Cardiac septum (tissue), 1 donor: Measurements from ENCODE around the gene LCE1A. TPM values are rescaled to one million over a fixed set of nuclear protein-coding genes. Genes with fewer than 3 reads are reported as not detected.

Experiments
- DNase-seq: peaks from one replicate; pipeline ENCODE4 v3.0.0-alpha.2; 2020; ENCODE audit warnings: low spot score
- intact Hi-C: fragments of 100-400 bp; cut with DNase I; formaldehyde crosslinking; loops from one replicate; pipeline ENCODE4 v1.14.0; 2022
- long read RNA-seq: library from polyadenylated mRNA; unstranded; transcript quantifications from one replicate; pipeline ENCODE4 v2.0.0, GENCODE V29; 2021
- total RNA-seq: library from RNA; stranded (reverse); fragmentation: NEBNext Ultra II Directional; extraction: Animal tissue kit (Norgen Biotek cat#: 25700); gene quantifications from one replicate; pipeline ENCODE4 v1.2.1, GENCODE V29; 2021
- donor health status: DM: no; HTN: no; CAD: no.

LCE1A gene, protein sequence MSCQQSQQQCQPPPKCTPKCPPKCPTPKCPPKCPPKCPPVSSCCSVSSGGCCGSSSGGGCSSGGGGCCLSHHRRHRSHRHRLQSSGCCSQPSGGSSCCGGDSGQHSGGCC
- not detected for total RNA-seq
- long read RNA-seq: 0 reads

DNA sequence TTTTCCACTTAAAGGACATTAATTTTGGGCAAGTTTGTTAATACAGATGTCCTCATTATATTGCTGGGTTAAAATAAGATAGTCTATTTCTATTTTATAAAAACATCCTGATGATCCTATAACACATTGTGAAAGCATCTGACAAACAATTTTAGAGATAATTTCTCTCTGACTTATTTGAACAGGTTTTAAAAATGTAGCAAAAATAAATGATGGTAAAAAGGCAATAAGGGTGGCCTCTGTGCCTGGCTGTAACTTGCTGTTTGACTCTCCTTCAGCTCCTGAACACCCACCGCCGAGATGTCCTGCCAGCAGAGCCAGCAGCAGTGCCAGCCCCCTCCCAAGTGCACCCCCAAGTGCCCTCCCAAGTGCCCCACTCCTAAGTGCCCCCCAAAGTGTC is at the start of gene LCE1A:
Gene LCE1A, plus strand, starts transcription at position 301 of the 400 bp plus-strand sequence. Its CDS starts 0 bp downstream, at position 301.
- intact Hi-C loops: no loop called here
- DNase-seq: no peak

DNA sequence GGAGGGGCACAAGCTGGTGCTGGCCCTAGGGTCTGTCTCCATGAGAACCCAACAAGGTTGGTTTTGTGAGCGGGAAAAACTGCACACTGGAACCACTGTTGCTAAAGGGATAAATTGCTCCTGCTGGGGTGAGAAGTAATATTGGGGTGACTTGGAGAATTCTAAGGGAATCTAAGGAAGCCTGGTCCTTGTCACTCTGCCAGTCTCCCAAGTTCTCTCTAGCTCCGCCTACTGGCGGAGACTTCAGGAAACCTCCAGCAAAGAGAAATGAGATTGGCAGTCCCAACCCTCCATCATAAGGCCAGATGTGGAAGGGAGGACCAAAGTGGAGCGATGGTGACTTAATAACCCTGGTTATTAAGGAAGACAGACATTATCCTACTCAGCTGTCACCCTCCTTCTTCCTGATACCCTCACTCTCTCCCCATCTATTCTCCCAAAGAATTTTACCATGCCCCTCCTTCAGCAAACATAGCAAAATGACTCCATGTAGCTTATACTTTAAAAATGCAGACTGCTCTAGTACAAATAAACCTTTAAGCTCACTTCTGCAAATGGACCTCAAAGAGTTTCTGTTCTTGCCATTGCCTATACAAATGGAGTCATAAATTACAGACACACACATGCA is 49.6 kb upstream of the LCE1A start:
- no peak for DNase-seq

DNA sequence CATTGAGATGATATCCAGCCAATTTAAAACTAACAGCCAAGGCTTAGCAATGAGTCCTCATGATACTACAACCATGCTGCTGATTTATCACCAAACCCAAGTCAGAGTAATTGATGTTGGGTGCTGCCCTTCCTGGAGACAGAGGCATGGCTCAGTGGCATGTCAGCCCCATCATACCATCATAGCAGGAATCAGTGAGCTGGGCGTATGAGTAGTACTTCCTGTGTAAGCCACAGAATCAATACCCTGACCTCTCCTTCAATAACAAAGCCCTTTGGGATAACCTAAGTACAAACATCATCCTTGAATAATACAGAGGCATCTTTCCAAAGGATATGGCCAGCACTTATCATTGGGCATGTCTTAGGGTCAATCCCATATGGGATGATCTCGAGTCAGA is 44.2 kb upstream of the LCE1A start:
- DNase-seq: no peak
- intact Hi-C loops: no loop called here

More for the DNA sequence above, 49.6 kb upstream of the LCE1A start:
- intact Hi-C loops: no loop called here

DNA sequence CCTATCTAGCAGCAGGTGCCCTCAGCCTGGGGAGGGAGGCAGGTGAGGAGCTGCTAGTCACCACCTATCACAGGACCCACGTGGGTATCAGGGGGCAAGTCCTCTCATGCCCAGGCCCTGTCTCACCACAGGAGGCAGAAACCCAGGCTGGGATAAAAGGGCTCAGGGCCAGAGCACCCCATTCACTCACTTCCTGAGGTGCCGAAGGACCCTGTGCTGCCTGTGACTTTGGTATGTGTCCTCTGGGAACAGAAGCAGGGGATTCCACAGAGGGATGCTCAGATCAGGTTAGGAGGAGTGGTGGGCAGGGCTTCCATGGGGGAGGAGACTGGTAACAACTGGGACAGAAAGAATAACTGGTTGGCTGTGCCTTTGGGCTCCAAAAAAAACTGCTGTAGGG is 41.2 kb upstream of the LCE1A start, which contains the start of gene LCE1E:
Gene LCE1E, plus strand, starts transcription at position 181 of the 400 bp plus-strand sequence. CDS start 1,043 bp downstream, outside the sequence.
- no peak for DNase-seq
- intact Hi-C loops: no loop called here

DNA sequence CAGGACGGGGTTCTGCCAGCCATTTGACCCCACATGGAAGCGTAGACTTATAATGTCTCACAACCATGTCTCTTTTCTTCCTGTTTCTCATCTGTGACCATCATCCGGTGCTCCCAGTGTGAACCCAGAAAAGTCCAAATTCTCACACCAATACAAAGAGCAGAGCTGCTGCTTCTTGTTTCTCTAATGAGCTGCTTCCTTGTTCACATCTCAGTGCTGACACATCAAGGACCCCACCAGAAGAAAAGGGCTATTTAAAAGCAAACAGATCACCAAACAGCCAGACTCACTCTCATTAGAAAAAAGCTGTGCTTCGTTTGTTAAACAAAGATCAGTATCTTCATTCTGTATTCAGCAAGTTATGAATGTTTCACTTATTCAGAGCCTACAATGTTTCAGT is 31.6 kb upstream of the LCE1A start:
- intact Hi-C loops: no loop called here
- no peak for DNase-seq

DNA sequence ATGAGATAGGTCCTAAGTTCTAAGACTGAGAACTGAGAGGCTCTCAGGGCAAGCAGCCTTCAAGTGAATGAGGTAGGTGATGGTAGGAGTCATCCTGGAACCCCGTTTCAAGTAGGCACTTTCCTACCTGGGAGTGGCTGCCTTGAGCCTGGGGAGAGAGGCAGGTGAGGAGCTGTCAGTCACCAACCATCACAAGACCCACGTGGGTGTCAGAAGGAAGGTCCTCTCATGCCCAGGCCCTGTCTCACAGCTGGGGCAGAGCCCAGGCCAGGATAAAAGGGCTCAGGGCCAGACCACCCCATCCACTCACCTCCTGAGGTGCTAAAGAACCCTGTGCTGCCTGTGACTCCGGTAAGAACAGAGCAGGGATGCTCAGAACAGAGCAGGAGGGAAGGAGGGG is 30.9 kb upstream of the LCE1A start, which contains the start of gene LCE1D:
Gene LCE1D, plus strand, starts transcription at position 301 of the 400 bp plus-strand sequence. CDS start 1,074 bp downstream, outside the sequence.
- DNase-seq: no peak
- intact Hi-C loops: no loop called here

DNA sequence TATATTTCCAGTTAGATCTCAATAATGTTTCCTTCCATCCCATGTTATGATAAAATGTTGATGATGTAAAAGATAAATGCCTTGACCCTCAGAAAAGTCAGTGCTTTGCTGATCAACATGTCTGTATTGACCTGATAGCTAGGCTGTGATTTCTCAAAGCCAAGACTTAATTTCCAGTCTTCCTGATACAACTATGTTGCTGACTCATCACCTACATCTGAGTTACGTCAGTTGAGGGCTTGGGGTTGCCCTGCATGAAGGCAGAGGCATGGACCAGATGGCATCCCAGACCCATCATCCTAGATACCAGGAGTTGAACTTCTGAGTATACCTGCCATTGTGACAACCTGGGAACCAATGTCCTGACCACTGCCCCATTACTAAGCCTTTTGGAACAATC is 25.9 kb upstream of the LCE1A start:
- intact Hi-C loops: no loop called here
- no peak for DNase-seq

DNA sequence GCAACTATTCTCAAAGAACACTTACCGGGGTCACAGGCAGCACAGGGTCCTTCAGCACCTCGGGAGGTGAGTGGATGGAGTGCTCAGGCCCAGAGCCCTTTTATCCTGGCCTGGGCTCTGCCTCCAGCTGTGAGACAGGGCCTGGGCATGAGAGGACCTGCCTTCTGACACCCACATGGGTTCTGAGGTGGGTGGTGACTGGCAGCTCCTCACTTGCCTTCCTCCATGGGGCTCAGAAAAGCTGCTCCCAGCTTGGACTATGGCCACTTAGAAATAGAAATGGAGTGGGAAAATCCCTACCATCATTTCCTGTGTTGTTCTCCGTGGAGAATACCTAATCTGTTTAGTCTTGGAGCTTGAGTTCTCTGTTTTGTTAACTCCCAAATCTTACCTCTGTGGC is 20.7 kb upstream of the LCE1A start, which contains the start of gene LCE1C:
Gene LCE1C, minus strand, starts transcription at position 76 of the 400 bp plus-strand sequence. CDS start 1,173 bp downstream, outside the sequence.
- intact Hi-C loops: no loop called here
- DNase-seq: no peak

DNA sequence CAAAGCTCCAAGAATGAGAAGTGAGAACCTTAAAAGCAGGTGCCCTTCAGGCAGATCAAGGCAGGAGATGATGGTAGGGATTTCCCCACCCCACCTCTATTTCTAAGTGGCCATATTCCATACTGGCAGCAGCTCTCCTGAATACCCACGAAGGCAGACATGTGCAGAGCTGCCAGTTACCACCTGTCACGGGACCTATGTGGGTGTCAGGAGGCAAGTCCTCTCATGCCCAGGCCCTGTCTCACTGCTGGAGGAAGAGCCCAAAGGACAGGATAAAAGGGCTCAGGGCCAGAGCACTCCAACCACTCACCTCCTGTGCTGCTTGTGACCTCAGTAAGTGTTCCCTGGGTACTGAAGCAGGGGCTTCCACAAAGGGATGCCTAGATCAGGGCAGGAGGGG is 16.2 kb upstream of the LCE1A start:
- intact Hi-C loops: no loop called here
- no peak for DNase-seq

DNA sequence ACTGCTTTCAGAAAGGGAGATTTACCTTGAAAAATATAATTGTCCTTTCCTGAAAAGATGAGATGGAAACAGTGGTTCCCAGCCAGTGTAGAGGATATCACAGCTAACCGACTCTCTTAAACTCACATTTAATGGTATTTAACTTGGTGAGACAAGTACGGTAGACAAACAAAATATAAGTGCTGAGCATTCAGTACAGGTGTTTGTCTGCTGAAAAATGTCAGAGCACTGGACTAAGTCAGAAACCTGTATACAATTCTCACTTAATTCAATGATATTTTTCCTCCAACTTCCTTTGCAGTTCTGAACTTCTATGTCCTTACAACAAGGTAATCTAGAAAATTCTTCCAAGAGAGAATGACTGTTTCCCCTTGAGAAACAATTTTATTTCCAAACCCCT is 15.6 kb upstream of the LCE1A start, which contains the start of gene LCE1B:
Gene LCE1B, plus strand, starts transcription at position 301 of the 400 bp plus-strand sequence. CDS start 476 bp downstream, outside the sequence.
- intact Hi-C loops: no loop called here
- no peak for DNase-seq

DNA sequence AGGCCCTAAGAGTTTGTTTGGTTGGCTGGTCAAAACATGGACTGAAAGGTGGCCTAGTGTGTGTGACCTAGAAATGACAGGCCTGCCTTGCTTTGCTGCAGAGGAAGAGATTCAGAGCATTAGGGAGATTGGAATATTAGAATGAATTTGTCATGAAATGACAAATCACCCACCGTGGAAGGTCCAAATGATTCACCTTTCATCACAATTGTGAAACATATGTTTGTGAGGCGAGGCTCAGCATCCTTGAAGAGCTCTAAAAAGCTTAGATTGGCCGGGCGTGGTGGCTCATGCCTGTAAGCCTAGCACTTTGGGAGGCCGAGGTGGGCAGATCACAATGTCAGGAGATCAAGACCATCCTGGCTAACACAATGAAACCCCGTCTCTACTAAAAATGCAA is 10.0 kb upstream of the LCE1A start:
- intact Hi-C loops: no loop called here
- no peak for DNase-seq

DNA sequence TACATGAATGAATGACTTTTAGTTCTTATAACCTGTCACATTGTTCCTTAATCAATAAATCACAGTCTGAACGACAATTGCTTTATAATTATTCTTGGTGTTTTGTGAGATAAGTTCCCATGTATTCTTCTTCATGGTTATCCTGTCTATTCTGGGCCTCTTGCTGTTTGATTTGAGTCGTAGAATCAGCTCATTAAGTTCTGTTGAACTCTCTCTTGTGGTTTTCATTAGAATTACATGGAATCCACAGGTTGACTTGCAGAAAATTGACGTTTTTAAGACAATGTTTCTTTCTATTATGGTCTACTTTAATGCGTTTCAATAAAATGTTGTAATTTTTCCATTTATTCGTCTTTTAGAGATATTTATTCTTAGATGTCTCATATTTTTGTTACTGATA is 4.0 kb upstream of the LCE1A start:
- intact Hi-C loops: no loop called here

DNA sequence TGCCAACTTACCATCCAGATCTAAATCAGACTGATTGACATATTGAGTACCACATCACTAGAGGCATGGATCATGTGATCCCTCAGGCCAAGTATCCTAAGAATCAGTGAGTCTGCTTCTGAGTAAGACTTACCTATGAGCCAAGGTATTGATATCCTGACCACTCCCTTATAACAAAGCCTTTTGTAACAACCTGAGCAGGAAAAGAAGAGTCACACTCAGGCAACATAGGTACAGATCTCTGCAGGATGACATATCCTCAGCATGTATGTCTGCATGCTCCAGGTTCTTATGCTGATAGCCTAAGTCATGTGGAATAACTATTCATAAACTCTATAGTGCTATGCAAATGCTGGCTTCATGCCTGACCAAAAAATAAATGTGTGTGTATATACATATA is 2.3 kb upstream of the LCE1A start:
- DNase-seq: no peak
- intact Hi-C loops: no loop called here

More for the DNA sequence above, 4.0 kb upstream of the LCE1A start:
- DNase-seq: no peak

DNA sequence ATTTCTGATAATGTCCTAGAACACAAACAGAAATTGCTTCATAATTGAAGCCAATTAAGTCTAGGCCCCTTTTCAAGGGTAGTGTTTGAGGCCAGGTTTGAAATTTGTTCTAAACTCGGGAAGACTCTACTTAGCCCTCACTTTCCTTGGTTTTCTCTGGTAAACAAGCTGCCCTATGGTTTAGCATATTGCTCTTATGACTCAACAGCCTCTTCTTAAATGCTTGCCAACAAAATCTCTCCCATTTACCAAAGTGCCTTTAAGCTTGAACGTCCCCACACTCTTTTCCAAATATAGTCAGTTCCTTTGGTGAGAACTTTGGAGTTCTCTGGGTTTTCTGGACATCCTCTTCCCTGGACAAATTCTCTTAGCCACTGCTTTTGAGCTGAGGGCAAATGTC is 9.6 kb downstream of the LCE1A start:
- intact Hi-C loops: no loop called here

DNA sequence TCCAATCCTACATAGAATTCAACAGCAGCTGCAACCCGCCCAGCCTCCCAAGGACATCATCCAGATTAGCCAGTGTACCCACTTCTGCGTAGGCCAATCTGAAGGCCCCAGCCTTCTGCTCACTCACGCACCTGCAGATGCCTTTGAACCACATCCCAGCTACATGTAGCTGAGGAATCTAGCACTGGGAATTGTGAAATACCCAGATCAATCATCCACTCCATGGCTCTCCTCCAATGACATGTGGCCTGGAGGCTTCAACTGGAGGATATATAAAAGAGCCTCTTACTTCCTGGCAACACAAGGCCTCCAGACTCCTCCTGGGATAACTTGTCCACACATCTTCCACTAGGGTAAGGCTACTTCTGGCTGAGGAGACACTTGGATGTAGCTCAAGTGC is 15.3 kb downstream of the LCE1A start, which contains the start of gene LCE6A:
Gene LCE6A, plus strand, starts transcription at position 301 of the 400 bp plus-strand sequence. CDS start 665 bp downstream, outside the sequence.
- intact Hi-C loops: no loop called here
- no peak for DNase-seq

More for the DNA sequence above, 9.6 kb downstream of the LCE1A start:
- DNase-seq: no peak

DNA sequence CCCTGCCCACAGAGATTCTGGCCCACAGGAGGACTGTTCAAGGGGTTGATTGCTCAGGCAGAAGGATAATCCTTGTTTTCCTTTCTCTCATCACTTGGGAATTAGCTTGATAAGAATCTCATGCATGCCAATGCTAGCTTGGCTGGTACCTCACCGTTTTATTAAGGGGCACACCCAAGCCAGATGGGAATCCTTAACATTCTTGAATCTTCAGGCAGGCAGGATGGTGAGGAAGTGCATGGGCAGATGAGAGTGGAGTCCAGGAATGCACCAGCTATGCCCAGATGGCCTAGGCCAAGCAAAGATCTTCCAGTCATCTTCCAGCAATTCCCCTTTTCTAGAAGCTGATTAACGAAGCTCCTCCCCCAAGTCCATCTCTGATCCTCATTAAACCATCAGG is 28.4 kb downstream of the LCE1A start:
- DNase-seq: no peak
- intact Hi-C loops: no loop called here

DNA sequence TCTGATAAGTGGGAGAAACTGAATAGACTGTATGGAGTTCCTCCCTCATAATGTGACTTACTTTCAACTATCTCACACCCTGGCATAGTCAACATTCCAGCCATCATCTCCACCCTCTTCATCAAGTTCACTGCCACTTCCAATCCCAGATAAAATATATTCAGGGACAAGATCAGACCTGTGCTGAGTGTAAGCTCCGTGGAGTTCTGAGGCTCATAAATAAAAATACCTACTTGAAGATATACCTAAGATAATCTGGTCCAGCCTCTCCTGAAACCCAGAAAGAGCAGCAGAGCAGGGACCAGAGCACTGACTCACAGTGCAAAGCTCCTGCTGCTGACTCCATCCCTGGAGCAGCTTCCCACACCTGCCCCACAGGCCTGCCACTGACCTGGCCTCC is 30.8 kb downstream of the LCE1A start:
- intact Hi-C loops: no loop called here
- DNase-seq: no peak

DNA sequence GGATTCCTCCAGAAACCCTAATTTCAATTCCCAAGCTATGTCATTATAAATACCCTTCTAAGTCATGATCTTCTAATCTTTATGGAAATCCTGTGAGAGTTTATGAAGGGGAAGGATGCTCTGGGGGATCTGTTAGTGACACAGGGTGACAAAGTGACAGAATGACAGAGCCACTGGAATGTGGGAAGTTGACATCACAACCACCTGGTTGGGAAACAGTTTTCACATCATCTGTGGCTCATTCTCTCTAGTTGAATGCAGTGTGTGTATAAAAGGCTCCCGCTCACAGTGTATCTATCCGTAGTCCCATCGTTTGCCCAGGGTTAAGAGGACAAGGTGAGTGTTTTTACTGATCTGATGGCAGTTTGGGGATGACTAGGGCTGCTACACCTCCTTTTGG is 32.4 kb downstream of the LCE1A start, which contains the start of gene LCE7A:
Gene LCE7A, plus strand, starts transcription at position 301 of the 400 bp plus-strand sequence. CDS start 702 bp downstream, outside the sequence.
- no peak for DNase-seq
- intact Hi-C loops: no loop called here

DNA sequence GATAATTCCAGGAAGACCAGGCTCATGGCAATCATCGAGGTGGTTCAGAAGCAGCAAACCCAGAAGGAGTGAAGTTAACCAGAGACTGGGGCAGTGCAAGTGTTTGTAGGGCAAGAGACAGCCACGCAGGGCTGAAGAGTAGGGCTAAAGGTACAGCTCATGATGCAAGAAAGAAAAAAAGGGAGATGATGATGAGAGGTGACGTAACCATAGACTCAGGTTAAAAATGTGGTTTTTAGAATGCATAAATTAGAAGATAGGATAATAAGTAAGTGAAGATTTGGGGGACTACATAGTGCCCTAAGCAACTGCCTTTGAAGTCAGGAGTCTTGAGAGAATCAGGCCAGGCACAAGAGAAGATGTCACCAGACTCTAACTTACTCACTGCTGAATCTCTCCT is 32.9 kb downstream of the LCE1A start:
- no peak for DNase-seq
- intact Hi-C loops: no loop called here

DNA sequence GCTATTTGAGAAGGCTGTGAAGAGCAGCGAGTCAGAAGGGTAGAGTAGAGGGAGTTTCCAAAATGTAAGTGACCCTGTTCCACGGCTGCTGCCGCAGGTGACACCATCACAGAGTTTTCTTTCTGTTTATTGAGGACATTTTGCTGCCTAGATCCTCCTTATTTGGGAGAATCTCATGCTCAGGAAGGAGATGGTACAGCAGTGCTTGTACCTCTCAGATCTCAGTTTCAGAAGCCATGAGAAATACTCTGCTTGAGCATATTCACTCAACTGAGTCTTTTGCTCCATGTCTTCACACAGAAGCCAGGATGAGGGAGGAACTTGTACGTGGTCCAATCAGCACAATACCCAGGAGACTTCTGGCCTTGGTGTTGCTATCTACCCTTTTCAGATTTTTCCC is 34.1 kb downstream of the LCE1A start:
- DNase-seq: no peak
- intact Hi-C loops: no loop called here

DNA sequence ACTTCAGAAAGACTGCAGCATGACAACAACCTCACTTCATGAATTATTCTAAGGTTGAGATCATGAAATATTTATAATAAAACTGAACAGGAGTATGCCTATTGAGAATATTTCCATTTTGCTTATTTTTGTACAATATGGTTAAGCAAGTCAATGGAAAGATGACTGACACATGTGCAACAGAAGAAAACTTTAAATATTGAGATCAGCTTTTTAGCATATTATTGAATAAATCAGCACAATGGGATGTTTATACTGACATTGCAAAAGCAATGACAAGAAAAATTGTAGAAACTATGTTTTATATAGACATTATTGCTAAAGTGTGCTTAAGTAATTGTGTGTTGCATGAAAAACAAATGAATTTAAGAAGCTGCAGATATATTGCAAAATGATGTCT is 37.2 kb downstream of the LCE1A start:
- intact Hi-C loops: no loop called here
- DNase-seq: no peak
